Fibroblast of skin of left quadriceps (primary cell): ENCODE data around the gene RNPEPL1.

Experiments used
- DNase-seq, 2 experiments: peaks; one replicate each; pipeline ENCODE4 v3.0.0-alpha.2; 2013; ENCODE audit warnings: low read depth in 2 of 2

Gene RNPEPL1

GRCh38 chr2:240565333-240566202 lies 2.7 kb upstream of the RNPEPL1 start:
- DNase-seq = no peak

DNA sequence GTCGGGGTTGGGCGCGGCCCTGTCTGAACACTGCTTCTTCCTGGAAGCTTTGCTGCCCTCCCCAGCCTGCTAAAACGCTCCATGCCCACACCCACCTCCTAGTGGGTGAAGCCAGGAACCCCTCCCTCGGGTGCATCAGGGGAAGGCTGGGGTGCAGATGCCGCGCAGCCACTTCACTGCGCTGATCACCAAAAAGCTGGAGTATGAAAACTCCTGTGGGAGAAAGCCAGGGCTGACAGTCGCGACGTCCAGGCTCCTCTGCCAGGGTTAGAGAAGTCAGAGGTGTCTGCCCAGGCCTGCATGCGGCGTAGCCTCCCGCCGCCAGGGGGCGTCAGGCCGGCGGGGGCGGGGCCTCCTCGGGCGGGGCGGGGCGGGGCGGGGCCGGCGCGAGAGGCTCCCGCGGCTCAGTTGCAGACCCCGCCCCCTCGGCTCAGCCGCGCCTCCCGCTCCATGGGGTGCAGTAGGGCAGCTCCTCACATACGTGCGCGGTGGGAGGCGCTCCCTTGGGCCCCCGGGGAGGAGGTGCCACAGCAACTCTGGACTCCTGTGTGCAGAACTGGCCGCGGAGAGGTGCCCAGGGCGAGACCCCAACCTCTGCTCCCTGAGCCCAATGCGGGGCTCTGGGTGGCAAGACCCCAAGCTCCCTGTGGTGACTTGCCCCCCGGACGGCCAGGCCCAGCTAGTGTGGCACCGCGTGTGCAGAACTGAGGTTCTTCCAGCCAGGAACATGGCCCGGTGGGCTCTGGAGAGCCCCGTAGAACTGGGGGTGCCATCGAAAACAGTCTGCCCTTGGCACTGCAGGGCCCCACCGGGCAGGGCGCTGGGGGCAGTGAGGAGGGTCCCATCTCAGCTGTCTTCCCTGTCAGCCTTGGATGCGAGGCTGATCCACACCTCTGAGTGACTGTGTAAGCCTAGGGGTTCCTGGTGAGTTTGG lies 1.8 kb upstream of the RNPEPL1 start:
- peak; percentile 56 to 65 for DNase-seq

DNA sequence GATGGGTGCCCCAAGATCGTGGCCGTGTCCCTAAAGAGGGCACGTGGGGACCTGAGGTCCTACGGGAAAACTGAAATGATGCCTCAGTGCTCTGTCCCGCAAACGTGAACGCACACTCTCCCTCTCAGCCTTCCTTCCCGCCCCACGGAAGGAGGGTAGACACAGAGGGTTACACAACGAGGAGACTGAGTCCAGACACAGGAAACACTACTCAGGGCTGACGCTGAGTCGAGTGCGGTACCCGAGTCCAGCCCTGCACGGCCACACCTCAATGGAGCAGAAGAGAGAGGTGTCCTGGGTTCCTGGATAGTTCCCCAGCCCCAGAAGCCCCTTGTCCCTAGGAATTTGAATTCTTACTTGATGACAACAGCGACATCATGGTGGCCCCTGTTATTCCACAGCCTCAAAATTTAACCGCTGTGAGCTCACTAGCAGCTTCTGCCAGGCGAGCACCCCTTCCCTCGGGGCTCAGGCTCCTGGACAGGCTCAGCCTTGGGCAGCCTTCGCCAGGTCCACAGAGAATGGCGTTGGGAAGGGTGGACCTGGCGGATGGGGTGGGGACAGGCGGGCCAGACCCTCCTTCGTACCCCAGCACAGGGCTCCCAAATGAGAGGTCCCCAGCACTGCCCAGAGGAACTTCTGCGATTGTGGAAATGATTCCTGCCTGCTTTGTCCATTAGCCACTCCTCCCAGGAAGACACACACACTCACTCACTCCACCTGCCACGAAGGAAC lies 980 bp upstream of the RNPEPL1 start:
- no peak for DNase-seq

DNA sequence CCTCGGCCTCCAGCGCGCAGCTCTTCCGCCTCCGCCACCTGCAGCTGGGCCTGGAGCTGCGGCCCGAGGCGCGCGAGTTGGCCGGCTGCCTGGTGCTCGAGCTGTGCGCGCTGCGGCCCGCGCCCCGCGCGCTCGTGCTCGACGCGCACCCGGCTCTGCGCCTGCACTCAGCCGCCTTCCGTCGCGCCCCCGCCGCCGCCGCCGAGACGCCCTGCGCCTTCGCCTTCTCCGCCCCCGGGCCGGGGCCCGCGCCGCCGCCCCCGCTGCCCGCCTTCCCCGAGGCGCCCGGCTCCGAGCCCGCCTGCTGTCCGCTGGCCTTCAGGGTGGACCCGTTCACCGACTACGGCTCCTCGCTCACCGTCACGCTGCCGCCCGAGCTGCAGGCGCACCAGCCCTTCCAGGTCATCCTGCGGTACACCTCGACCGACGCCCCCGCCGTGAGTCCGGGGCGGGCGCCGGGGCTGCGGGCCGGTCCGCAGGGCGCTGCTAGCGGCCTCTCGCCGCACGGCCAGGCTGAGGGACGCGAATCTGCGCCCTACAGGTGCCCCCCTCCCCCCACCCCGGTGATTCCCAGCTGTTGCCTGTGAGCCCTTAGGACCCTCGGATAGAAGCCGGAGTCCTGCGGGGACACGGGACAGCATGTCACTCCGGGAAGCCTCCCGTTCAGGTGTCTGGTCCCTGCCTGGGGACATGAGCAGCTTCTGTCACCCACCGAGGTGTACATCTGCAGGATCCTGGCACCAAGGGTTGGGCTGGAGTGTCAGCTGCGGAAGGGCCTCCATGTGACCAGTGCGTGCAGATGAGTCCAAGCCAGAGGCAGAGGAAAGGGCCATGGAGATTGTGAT lies 616 bp downstream of the RNPEPL1 start:
- no peak for DNase-seq

- no peak for DNase-seq
These were observed 1.3 kb downstream of the RNPEPL1 start for GRCh38 chr2:240569523-240569997.

- no peak for DNase-seq
These were observed 1.8 kb downstream of the RNPEPL1 start for GRCh38 chr2:240569998-240570530.

- no peak for DNase-seq
These were observed 2.4 kb downstream of the RNPEPL1 start for GRCh38 chr2:240570531-240571313.

DNA sequence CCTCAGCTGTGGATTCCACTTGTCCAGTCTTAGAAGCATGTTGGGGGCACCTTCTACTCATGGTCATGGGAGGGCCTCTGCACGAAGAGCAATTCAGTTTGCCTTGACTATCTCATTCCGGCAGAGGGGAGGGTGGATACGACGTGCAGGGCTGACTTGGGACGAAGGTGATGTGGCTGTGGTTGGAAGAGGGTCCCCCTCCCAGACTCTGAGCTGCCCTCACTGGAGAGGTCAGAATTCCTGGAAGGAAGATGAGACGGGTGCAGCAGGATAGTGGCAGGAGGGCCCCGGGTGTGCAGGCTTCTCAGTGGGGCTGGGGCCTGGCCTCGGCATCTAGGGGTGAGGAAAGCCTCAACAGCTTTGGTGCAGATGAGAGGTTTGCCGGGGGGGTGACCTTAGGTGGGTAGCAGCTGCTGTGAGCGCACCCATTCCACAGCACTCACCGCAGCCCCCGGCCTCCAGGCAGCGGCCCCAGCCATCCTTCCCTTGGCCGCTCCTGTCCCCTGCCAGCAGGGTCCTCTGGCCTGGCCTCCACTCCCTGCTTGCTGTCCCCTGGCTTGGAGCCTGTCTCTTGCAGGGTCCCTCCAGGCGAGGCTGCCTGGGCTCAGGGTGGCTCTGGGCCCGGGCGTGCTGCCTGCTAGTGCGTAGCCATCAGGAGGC lies 3.2 kb downstream of the RNPEPL1 start:
- DNase-seq = no peak

- no peak for DNase-seq
These were observed 4.1 kb downstream of the RNPEPL1 start for GRCh38 chr2:240572141-240573031.

- no peak for DNase-seq
These were observed 4.8 kb downstream of the RNPEPL1 start for GRCh38 chr2:240573071-240573515.

- DNase-seq = no peak
These were observed 5.5 kb downstream of the RNPEPL1 start for GRCh38 chr2:240573516-240574385.

GRCh38 chr2:240574386-240575100 lies 6.3 kb downstream of the RNPEPL1 start:
- DNase-seq = no peak

DNA sequence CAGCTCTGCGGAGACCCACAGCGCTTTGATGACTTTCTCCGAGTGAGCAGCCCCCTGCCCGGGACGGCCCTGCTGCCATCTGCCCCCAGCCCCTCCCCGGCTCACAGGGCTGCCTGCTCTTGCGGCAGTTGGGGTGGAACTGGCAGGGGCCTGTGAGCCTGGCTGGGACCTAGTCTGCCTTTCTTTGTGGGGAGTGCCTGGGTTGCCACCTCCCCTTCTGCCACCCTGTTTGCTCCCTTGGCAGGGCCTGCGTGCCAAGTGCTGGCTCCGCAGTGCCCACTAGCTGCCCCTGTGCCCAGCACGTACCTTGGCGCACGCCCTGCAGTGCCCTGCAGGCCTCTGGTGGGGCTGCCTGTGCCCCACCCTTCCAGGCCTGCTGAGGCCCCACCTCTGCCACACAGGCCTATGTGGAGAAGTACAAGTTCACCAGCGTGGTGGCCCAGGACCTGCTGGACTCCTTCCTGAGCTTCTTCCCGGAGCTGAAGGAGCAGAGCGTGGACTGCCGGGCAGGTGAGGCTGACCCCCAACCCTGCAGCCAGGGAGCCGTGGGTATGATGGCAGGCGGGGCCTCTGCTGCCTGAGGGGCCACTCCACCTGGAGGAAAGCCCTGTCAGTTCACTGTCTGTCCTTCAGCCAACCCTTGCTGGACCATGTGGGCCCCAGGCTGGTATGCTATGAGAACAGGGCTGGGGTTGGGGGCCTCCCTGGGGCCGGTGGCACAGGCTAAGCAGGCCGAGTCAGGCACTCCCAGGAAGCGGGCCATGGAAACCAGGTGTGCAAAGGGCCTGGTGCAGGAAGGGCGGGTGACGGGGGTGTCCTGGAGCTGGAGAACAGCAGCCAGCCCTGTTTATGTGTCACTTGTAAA lies 7.0 kb downstream of the RNPEPL1 start:
- DNase-seq = no peak

GRCh38 chr2:240576036-240576435 lies 7.8 kb downstream of the RNPEPL1 start:
- DNase-seq = no peak

- no peak for DNase-seq
These were observed 8.3 kb downstream of the RNPEPL1 start for GRCh38 chr2:240576436-240577205.
